GM03348 (cell line): ENCODE results near the gene REPIN1.

Experiments used
- DNase-seq: peaks from one replicate; pipeline ENCODE4 v3.0.0; 2012; ENCODE audit warnings: low spot score

The REPIN1 gene

GRCh38 chr7:150407588-150408392, 39.2 kb downstream of the REPIN1 start:
- no peak for DNase-seq

GRCh38 chr7:150408393-150409299, 40.0 kb downstream of the REPIN1 start:
- no peak for DNase-seq

GRCh38 chr7:150409300-150410030, 40.8 kb downstream of the REPIN1 start:
- DNase-seq, result no peak

- DNase-seq, result no peak
Observed at GRCh38 chr7:150410131-150410530, 41.5 kb downstream of the REPIN1 start.

- DNase-seq, result no peak
Observed at GRCh38 chr7:150410680-150411346, 42.2 kb downstream of the REPIN1 start.

- no peak for DNase-seq
Observed at GRCh38 chr7:150411606-150412005, 43.0 kb downstream of the REPIN1 start.

- no peak for DNase-seq
Observed at GRCh38 chr7:150412016-150412415, 43.4 kb downstream of the REPIN1 start.

- no peak for DNase-seq
Observed at GRCh38 chr7:150412518-150413488, 44.2 kb downstream of the REPIN1 start.

- DNase-seq, result no peak
Observed at GRCh38 chr7:150413640-150414081, 45.0 kb downstream of the REPIN1 start.

GRCh38 chr7:150415161-150416153, 46.8 kb downstream of the REPIN1 start:
- no peak for DNase-seq

GRCh38 chr7:150417239-150417638, 48.6 kb downstream of the REPIN1 start:
- no peak for DNase-seq

- DNase-seq, result no peak
Observed at GRCh38 chr7:150417863-150418262, 49.2 kb downstream of the REPIN1 start.

GRCh38 chr7:150420242-150420641, 51.6 kb downstream of the REPIN1 start:
- no peak for DNase-seq

- DNase-seq, result peak; percentile 89
Observed at GRCh38 chr7:150420987-150421674, 52.5 kb downstream of the REPIN1 start.

- no peak for DNase-seq
Observed at GRCh38 chr7:150421831-150422230, 53.2 kb downstream of the REPIN1 start.
